Renal cortex interstitium (tissue), 11 donors: ENCODE data around the gene GPR160. TPM values are rescaled to one million over a fixed set of nuclear protein-coding genes. Genes with fewer than 3 reads are reported as not detected.
"Not testable (repeated sequence)": the region's sequence is repeated elsewhere in the genome, so short reads cannot be mapped to it uniquely, and the experiment has no call there.

Source experiments
- DNase-seq, 11 donors: peaks; one replicate each; pipeline ENCODE4 v3.0.0-alpha.2; 2013; ENCODE audit warnings: low read depth in 9 of 11, low spot score in 4 of 11; ENCODE audit errors: extremely low read depth in 1 of 11
- polyA plus RNA-seq, 3 donors: library from polyadenylated mRNA; unstranded; fragments of 120-200 nt; gene quantifications; one replicate each; pipeline ENCODE4 v1.2.1, GENCODE V29; 2013; ENCODE audit not compliant: insufficient read length in 3 of 3

Gene GPR160
- polyA plus RNA-seq, 3 donors, result 25.3 to 43.6 (median 32.5) TPM

DNA sequence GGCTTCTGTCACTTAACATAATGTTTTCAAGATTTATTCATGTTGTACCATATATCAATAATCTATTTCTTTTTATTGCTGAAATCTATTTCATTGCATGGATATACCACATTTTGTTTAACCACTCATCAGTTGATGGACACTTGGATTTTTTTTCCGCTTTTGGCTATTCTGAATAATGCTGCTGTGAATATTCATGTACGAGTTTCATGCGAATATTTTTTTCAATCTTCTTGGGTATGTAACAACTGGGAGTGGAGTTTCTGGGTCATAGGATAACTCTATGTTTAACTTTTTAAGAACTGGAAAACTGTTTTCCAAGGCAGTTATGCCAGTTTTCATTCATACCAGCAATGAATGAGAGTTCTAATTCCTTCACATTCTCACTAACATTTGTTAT is 21.7 kb upstream of the GPR160 start:
- no peak for DNase-seq

GRCh38 chr3:170019306-170019705 is 18.5 kb upstream of the GPR160 start:
- DNase-seq, result not testable (repeated sequence)

DNA sequence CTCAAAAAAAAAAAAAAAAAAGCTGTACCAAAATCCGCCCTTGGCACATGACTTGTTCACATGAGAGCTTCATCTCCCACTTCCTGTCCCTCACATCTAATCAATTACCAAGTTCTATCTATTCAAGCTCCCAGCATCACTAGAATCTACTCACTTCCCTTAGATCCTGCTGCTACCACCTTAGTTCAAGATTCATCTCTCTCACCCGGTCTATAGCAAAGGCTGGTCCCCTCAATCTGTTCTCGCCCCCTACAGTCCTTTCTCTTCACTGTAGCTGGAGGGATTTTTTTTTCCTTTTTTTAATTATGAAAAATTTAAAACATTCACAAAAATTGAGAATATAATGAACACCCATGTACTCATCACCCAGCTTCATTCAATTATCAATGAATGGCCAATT is 16.7 kb upstream of the GPR160 start:
- DNase-seq, result no peak

GRCh38 chr3:170022336-170022735 is 15.5 kb upstream of the GPR160 start:
- no peak for DNase-seq

DNA sequence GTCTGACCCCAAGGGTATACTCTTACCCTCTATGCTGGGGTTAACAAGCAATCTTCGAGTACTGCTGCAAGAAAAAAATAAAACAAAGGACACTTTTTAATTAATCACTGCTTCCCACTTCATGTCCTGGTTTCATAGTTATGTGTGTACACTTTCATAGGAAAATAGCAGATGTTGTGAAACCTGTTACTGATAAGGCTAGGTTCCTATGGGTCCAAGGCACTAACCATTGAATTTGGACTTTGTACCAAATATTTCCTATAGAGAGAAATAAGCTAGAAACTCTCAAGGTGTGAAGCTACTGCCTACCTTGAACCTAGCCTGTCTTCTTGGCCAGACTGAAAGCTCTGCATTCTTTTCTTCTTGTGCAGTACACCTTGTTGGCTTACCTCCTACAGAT is 14.6 kb upstream of the GPR160 start:
- DNase-seq, result no peak

GRCh38 chr3:170024581-170024980 is 13.2 kb upstream of the GPR160 start:
- DNase-seq, result no peak

DNA sequence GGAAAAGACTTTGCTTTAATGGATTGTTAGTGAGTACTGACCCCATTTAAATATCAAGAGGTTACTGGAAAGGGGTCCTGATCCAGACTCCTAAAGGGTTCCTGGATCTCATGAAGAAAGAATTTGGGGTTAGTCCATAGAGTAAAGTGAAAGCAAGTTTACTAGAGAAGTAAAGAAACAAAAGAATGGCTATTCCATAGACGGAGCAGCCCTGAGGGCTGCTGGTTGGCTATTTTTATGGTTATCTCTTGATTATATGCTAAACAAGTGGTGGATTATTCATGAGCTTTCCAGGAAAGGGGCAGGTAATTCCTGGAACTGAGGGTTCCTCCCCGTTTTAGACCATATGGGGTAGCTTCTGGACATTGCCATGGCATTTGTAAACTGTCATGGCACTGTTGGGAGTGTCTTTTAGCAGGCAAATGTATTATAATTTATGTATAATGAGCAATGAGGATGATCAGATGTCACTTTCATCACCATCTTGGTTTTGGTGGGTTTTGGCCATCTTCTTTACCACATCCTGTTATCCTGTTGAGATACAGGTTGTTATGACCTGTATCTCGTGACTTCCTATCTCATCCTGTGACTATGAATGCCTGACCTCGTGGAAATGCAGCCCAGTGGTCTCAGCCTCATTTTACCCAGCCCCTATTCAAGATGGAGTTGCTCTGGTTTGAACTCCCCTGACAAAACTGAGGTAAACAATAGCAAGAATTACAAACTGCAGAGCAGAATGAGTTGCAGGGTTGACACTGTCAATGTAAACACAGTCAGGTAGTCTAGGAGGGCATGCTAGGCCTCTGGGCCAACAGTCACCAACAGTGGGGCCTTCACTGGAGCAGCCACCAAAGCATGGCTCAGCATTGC is 10.3 kb upstream of the GPR160 start:
- no peak for DNase-seq

- DNase-seq, result no peak
Observed at GRCh38 chr3:170033489-170033888, 4.3 kb upstream of the GPR160 start.

GRCh38 chr3:170038434-170039110 is 777 bp downstream of the GPR160 start:
- no peak for DNase-seq

DNA sequence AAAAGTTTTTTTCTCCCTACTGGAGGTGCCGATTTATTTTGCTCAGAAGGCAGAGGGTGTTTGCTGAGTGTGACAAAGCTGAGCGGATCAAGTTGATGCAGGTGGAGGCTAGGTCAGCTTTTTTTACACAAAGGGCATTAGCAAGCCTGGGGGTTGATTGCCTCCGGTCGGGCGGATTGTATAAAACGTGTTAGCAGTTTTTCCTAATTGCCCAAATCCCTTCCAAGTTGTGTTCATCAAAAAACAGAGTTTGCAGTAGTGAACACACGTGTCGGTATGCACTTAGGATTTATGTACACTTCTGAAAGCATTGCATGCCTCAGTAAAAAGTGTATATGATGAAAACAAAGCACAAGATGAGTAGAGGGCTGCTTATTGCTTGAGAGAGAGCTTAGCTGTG is 2.6 kb downstream of the GPR160 start:
- DNase-seq, result no peak

GRCh38 chr3:170043506-170043905 is 5.7 kb downstream of the GPR160 start:
- DNase-seq, result no peak

DNA sequence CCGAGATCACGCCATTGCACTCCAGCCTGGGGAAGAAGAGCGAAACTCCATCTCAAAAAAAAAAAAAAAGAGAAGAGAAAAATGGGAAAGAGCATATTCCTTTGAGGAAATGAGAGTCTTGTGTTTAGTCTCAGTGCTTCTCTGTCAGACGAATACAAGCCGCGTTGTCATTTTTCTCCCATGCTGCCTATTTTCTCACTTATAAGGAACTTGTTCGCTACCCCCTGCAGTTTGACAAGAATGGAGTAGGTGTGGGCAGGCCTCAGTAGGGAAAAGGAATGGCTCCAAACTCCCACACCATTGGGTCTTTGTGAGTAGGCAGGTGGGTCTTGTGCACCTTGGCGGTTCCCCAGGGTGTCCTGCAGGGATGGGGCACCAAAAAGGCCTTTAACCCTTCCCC is 6.5 kb downstream of the GPR160 start:
- DNase-seq, result no peak

GRCh38 chr3:170044795-170045244 is 7.0 kb downstream of the GPR160 start:
- DNase-seq, result no peak

DNA sequence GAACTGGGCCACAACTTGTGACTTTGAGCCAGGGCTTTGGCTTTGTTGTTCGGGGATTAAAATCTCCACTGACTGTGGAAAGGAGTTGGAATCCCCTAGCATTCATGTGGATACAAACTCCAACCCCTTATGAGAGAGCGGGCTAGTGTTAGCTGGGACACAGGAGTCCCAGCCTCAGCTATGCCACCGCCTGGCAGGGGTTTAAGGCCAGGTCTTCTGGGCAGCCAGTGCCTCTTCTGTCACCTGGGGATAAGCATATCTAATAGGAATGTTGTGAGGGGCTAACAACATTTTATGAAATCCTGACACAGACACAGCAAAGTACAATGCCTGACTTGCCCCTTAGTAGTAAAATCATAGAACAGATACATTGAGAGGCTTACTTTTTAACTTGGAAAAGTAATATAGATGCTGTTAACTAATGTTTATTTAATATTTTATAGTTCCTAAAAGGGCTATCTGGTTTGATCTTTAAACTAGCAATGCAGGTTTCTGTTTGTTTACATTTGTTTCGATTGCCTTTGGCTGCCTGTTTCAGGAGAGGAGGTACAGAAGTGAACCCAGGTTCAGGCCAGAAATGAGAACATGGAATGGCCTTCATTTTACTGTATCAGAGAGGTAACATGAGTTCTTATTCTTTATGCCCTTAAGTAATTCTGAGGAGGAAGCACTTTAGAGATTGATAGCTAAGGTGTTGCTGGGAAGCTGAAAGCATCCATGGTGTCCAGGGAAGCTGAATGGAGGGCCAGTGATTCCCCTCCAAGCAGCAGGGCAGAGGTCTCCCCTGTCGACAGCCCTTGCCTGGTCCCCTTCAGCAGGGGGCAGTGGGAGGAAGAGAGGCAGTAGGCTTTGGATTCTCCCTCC is 8.7 kb downstream of the GPR160 start:
- DNase-seq, result no peak

- DNase-seq, result no peak
Observed at GRCh38 chr3:170047133-170047404, 9.3 kb downstream of the GPR160 start.

DNA sequence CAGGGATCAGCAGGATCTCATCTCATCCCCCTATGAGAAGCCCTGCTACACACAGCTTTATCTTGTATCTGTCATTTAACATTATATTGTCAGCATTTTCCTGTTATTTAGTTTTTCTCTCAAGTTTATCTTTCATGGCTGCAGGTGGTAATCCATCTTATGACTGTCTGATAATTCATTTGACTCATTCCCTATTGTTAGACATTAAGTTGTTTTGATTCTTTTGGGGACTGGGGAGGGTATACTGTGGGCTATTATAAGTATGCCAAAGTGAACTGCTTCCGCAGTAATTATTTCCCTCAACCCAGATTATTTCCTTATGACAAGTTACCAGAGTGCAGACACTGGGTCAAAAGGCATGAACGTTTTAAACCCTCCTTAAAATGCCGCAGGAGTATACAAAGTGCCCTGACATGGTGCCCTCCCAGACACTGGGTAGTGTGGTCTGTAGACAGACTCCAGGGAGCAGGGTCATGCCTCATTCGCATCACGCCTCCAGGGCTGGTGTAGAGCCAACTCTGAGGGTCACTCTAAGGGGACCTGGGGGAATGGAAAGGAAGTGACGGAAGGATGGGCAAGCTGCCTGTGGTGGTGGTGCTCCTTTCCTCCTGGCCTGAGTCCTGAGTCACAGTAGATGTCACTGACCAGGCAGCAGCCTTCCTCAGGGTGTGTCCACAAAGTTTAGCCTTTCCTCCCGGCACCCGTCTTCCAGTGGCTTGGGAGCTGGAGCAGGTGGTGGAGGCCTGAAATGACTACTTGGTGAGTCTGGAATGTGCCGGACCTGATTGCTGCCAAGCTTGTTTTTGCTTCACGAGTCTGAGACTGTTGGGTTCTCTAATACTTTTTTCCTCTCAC is 11.6 kb downstream of the GPR160 start:
- DNase-seq, result no peak

- no peak for DNase-seq
Observed at GRCh38 chr3:170050753-170051152, 13.0 kb downstream of the GPR160 start.

- no peak for DNase-seq
Observed at GRCh38 chr3:170052398-170052797, 14.6 kb downstream of the GPR160 start.

- DNase-seq, result no peak
Observed at GRCh38 chr3:170054204-170054603, 16.4 kb downstream of the GPR160 start.
